ENCODE results near the gene SCRT2. TPM values are rescaled to one million over a fixed set of nuclear protein-coding genes. Genes with fewer than 3 reads are reported as not detected.

Gene SCRT2
- total and polyA plus RNA-seq, 2 of the 8 experiments (the other 6 are each of a cell fraction or from before 2014, with no cell fraction given), result 0.12 to 0.34 TPM

DNA sequence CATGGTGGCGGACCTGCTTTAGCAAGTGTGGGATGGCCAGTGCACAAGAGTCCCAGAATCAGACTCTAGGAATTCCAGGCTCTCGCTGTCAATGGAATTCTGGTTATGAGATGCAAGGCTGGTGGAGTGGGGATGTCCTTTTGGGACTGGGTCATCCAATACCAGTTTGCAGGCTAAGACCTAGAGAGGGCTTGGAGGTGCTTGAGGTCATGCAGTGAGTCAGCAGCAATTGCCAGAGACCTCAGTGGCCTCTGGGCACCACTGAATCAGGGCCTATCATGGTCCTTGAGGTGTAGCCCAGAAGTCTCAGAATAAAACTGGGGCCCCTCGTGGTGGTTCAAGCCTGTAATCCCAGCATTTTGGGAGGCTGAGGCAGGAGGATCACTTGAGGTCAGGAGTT, 1.4 kb upstream of the SCRT2 start:
- Histone ChIP-seq H3K18ac (ENCODE audit: extremely low read depth, low read length) (peak overlapping the region; percentile 24), H3K56ac (replicated peaks; ENCODE audit: insufficient read length, low read depth, low read length) (no peak overlapping the region), H3K4me3 (ENCODE audit: extremely low read depth in 1 of 4, insufficient read depth in 2 of 4, low read depth in 3 of 4, low read length in 4 of 4) (peak overlapping the region; percentile 48 to 92 (median 58); a peak in 7 of 8 replicates), H3K27me3 (replicated peaks in 1 of 4; ENCODE audit: control insufficient read depth in 3 of 4, extremely low read depth in 1 of 4, insufficient read depth in 3 of 4, low read length in 3 of 4) (peaks cover 3 to 38% (median 32%) of the 10 kb centered on the region in 4 experiments), H2BK5ac (ENCODE audit: low read depth, low read length) (peak overlapping the region; percentile 56; the same call in 1 of the 2 replicates), H3K4me1 (replicated peaks in 1 of 4; ENCODE audit: control insufficient read depth in 3 of 4, insufficient read depth in 4 of 4, low read length in 3 of 4) (peaks cover 0 to 13% (median 7%) of the 10 kb centered on the region in 4 experiments; a peak in 5 of 7 replicates), H3K27ac (ENCODE audit: low read depth, low read length) (no peak overlapping the region), H3K4ac (replicated peaks; ENCODE audit: insufficient read length, low read depth, low read length) (no peak overlapping the region), H3K79me1 (ENCODE audit: low read depth, low read length) (no peaks in the 10 kb centered on the region), H4K20me1 (replicated peaks in 1 of 2; ENCODE audit: control insufficient read depth in 1 of 2, insufficient read depth in 2 of 2, low read length in 2 of 2) (no peaks in the 10 kb centered on the region), H3K36me3 (ENCODE audit: control insufficient read depth in 2 of 4, insufficient read depth in 4 of 4, low read length in 3 of 4) (no peaks in the 10 kb centered on the region), H3K23me2 (ENCODE audit: low read depth, low read length) (peaks cover 13% of the 10 kb centered on the region; the same call in 1 of the 2 replicates), H3K9me3 (ENCODE audit: insufficient read depth in 2 of 2, low read depth in 1 of 2, low read length in 1 of 2) (no peaks in the 10 kb centered on the region), H3K23ac (ENCODE audit: insufficient read length) (no peak overlapping the region), H2BK15ac (ENCODE audit: low read length) (no peak overlapping the region; the same call in 1 of the 2 replicates), H3K9ac (replicated peaks in 1 of 4; ENCODE audit: extremely low read depth in 1 of 4, low read depth in 3 of 4, low read length in 3 of 4) (no peak overlapping the region), H4K8ac (ENCODE audit: extremely low read depth, insufficient read depth, low read length) (no peak overlapping the region), H4K91ac (replicated peaks; ENCODE audit: insufficient read length, low read length) (no peak overlapping the region), H2AFZ (ENCODE audit: low read length) (peak overlapping the region; percentile 4; the same call in 1 of the 2 replicates), H2BK120ac (replicated peaks; ENCODE audit: low read depth, low read length) (no peak overlapping the region), H3K14ac (ENCODE audit: insufficient read length) (no peak overlapping the region), H2BK12ac (ENCODE audit: low read depth, low read length) (peak overlapping the region; percentile 94; the same call in 1 of the 2 replicates), H3K4me2 (ENCODE audit: insufficient read depth in 1 of 2, low read depth in 2 of 2, low read length in 2 of 2) (peak overlapping the region; percentile 96 to 99), H4K5ac (ENCODE audit: insufficient read length, low read depth, low read length) (peak overlapping the region; percentile 6), H2AK5ac (ENCODE audit: low read depth, low read length) (no peak overlapping the region), H2BK20ac (ENCODE audit: low read length) (peak overlapping the region; percentile 95; the same call in 1 of the 2 replicates), H3K79me2 (ENCODE audit: control insufficient read depth in 1 of 2, insufficient read depth in 2 of 2, low read length in 2 of 2) (no peaks in the 10 kb centered on the region)
- DNase-seq (ENCODE audit: low read depth in 1 of 2, low spot score in 2 of 2), result no peak
- ChIA-PET CTCF (ENCODE audit: partially characterized antibody) (interaction anchor here (0.7 to 14.1 kb wide), 5 partner anchors 10 to 50 kb away, joined by 3 to 116 read pairs (median 4); no protein-coding TSS in a partner anchor), POLR2A (ENCODE audit: partially characterized antibody) (interaction anchor here (0.7 to 1.8 kb wide), 4 partner anchors 10 to 51 kb away, joined by 3 to 7 read pairs (median 3); no protein-coding TSS in a partner anchor)
- no peak for TF ChIP-seq JUND (IDR thresholded peaks at IDR 0.05; ENCODE audit: low read length)
- no peak for TF ChIP-seq KDM5A (IDR thresholded peaks at IDR 0.05; ENCODE audit: low read length)
- TF ChIP-seq SIRT6 (IDR thresholded peaks at IDR 0.05; ENCODE audit: low read length), result no peak
- TF ChIP-seq SAP30 (IDR thresholded peaks at IDR 0.05; ENCODE audit: insufficient read depth, insufficient replicate concordance, low read length), result no peak
- no peak for TF ChIP-seq RAD21 (IDR thresholded peaks at IDR 0.05 in 1 of 2, conservative IDR thresholded peaks at IDR 0.05 in 1 of 2; ENCODE audit: low read depth in 2 of 2, low read length in 2 of 2)
- TF ChIP-seq CTCF (IDR thresholded peaks at IDR 0.05; ENCODE audit: control extremely low read depth in 1 of 3, insufficient read depth in 1 of 3, low read depth in 1 of 3, low read length in 3 of 3), result no peak
- TF ChIP-seq BRCA1 (IDR thresholded peaks at IDR 0.05; ENCODE audit: low read depth, low read length), result no peak
- no peak for FAIRE-seq
- WGBS, 2 experiments (ENCODE audit: extremely low coverage in 1 of 2, insufficient coverage in 1 of 2, insufficient read length in 1 of 2, insufficient replicate concordance in 2 of 2, low coverage in 1 of 2, low lambda C conversion rate in 2 of 2, missing lambda C conversion rate in 1 of 2), result 77% methylated on average over 2 of the region's 3 CpGs; no CpG with 5 or more reads in 1 of the 2 experiments
